ENCODE measurements around the gene SH2D4B.

Gene SH2D4B

DNA sequence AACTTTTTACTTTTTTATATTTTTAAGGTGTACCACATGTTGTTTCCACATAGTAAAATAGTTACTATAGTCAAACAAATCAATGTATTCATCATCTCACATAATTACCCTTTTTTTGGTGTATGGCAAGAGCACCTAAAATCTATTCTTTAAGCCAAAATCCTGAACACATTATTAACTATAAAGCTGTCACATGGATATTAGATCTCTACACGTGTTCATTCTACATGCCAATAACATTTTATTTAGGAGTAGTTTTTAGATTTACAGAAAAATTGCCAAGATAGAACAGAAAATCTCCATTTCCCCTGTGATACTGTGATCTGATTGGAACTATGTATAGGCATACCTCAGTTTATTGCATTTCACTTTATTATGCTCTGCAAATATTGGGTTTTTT lies 137.1 kb downstream of the SH2D4B start:
- DNase-seq (ENCODE audit: extremely low read depth, low read depth) = no peak
- no peak for TF ChIP-seq CTCF (IDR thresholded peaks at IDR 0.05; ENCODE audit: low read depth, low read length, missing control alignments)
- H3K4me3 ChIP-seq (replicated peaks; ENCODE audit: low read depth, low read length) = no peak overlapping the region

GRCh38 chr10:80681142-80681541 lies 143.4 kb downstream of the SH2D4B start:
- H3K4me3 ChIP-seq (replicated peaks; ENCODE audit: low read depth, low read length) = no peak overlapping the region
- no peak for TF ChIP-seq CTCF (IDR thresholded peaks at IDR 0.05; ENCODE audit: low read depth, low read length, missing control alignments)
- DNase-seq (ENCODE audit: extremely low read depth, low read depth) = no peak

DNA sequence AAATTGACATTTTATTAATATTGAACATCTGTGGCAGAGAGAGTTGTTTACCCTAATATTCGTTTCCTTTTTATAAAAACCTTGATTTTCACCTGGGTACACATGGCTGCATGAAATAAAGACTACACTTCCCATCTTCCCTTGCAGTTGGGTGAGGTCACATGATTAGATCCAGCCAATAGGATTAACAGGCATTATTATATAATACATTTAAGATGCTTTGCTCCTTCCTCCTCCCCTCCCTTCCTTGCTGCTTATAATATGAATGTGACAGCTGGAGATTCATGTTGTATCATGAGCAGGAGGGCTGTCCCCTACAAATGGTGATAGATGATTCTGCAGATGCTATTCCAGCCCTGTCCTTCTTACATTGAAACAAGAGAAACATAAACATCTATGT lies 146.6 kb downstream of the SH2D4B start:
- TF ChIP-seq CTCF (IDR thresholded peaks at IDR 0.05; ENCODE audit: low read depth, low read length, missing control alignments) = no peak
- no peak for DNase-seq (ENCODE audit: extremely low read depth, low read depth)
- no peak overlapping the region for H3K4me3 ChIP-seq (replicated peaks; ENCODE audit: low read depth, low read length)

- no peak overlapping the region for H3K4me3 ChIP-seq (replicated peaks; ENCODE audit: low read depth, low read length)
- no peak for DNase-seq (ENCODE audit: extremely low read depth, low read depth)
- TF ChIP-seq CTCF (IDR thresholded peaks at IDR 0.05; ENCODE audit: low read depth, low read length, missing control alignments) = no peak
Measured at GRCh38 chr10:80685355-80685754, 147.7 kb downstream of the SH2D4B start.

GRCh38 chr10:80686734-80687475 lies 149.2 kb downstream of the SH2D4B start:
- no peak for TF ChIP-seq CTCF (IDR thresholded peaks at IDR 0.05; ENCODE audit: low read depth, low read length, missing control alignments)
- no peak for DNase-seq (ENCODE audit: extremely low read depth, low read depth)
- H3K4me3 ChIP-seq (replicated peaks; ENCODE audit: low read depth, low read length) = no peak overlapping the region

DNA sequence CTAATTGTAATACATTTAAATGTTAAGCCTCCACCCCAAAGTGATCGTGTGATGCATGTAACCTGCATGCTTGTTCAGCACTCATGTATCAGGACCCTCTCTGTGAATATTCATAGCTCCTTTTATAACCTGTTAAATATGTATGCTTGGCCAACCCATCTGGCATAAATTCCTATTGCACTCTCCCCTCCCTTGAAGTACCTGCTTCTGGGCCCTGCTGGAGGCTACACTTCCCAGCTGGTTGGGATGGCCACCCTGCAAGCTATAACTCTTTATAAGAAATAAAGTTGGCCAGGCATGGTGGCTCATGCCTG lies 149.7 kb downstream of the SH2D4B start:
- no peak for TF ChIP-seq CTCF (IDR thresholded peaks at IDR 0.05; ENCODE audit: low read depth, low read length, missing control alignments)

DNA sequence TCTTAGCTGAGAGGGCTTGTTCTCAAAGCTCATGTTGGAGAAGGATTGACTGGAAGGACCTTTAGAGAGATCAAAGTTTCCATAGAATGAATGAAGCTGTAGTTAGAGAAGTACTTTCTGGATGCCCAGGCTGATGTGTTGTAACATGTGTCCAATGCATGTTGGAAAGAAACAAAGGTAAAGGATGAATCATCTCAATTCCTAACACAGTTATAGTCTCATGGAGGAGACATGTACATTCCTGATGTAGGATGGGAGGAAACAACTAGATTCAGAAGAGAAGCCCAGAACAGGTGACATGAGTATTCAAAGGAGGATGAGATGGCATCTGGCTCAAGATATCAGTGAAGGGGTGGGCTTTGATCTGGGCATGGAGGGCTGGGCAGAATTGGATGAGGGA lies 152.7 kb downstream of the SH2D4B start:
- no peak for DNase-seq (ENCODE audit: extremely low read depth, low read depth)
- no peak overlapping the region for H3K4me3 ChIP-seq (replicated peaks; ENCODE audit: low read depth, low read length)
- TF ChIP-seq CTCF (IDR thresholded peaks at IDR 0.05; ENCODE audit: low read depth, low read length, missing control alignments) = no peak

More for the DNA sequence above, 149.7 kb downstream of the SH2D4B start:
- H3K4me3 ChIP-seq (replicated peaks; ENCODE audit: low read depth, low read length) = no peak overlapping the region
- DNase-seq (ENCODE audit: extremely low read depth, low read depth) = no peak
